T47D (cell line): ENCODE data around the gene GJC1.

ENCODE experiments used
- DNase-seq, 2 experiments: peaks; one replicate each; pipeline versions ENCODE4 v3.0.0 to v3.0.0-alpha.2; 2011 to 2012; ENCODE audit warnings: low read depth in 1 of 2, low spot score in 1 of 2
- JUND ChIP-seq: IDR thresholded peaks from 2 replicates; pipeline ENCODE4 v1.6.1; 2012; ENCODE audit warnings: low read depth
- in situ Hi-C: cut with HindIII; loops from 2 replicates; pipeline ENCODE4 v1.10.0; 2016; ENCODE audit warnings: low sequenced_read_pairs, low pct_unique_long_range_greater_than_20kb

Gene GJC1

GRCh38 chr17:44792276-44792675, 37.8 kb downstream of the GJC1 start:
- in situ Hi-C loops = no loop called here
- no peak for DNase-seq
- TF ChIP-seq JUND = no peak

DNA sequence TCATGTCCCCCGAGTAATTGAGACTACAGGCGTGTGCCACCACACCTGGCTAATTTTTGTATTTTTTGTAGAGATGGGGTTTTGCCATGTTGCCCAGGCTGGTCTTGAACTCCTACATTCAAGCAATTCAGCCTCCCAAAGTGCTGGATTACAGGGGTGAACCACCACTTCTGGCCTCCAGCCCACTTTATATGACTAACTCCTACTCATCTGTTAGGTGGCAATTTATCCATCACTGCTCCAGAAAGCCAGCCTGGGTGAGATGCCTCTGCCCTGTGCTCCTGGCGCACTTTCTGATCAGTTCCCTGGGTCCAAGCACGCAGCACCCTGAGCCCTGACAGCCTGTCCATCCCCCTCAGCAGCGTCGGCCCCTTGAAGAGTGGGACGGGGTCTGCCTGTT, 41.9 kb downstream of the GJC1 start:
- DNase-seq = no peak
- in situ Hi-C loops = no loop called here
- TF ChIP-seq JUND = no peak

- in situ Hi-C loops = no loop called here
- no peak for DNase-seq
- TF ChIP-seq JUND = no peak
Measured at GRCh38 chr17:44787271-44787940, 42.7 kb downstream of the GJC1 start.

DNA sequence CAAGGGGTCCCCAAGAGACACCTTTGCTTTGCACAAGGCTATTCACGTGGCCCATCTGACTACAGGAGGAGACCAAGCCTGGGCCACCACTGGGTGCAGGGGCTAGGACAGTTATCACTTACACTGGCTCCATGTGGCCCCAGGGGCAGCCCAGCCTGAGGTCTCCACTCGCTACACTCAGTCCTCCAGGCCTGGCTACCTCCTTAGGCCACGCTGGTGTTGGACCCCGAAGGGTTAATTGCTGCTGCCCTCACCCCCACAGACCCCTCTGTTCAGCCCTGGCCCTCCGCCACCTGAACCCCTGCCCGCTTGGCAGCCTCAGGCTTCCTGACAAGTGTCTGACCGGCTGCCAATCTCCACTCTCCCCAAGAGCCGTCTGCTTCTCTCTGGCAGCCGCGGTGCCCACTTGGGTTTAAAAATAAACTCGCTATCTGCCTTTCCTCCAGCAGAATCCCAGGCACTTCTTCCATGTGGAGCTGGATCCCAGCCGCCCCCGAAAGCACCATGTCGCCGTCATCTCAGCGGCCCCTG, 43.5 kb downstream of the GJC1 start:
- no peak for TF ChIP-seq JUND
- in situ Hi-C loops = no loop called here
- no peak for DNase-seq

DNA sequence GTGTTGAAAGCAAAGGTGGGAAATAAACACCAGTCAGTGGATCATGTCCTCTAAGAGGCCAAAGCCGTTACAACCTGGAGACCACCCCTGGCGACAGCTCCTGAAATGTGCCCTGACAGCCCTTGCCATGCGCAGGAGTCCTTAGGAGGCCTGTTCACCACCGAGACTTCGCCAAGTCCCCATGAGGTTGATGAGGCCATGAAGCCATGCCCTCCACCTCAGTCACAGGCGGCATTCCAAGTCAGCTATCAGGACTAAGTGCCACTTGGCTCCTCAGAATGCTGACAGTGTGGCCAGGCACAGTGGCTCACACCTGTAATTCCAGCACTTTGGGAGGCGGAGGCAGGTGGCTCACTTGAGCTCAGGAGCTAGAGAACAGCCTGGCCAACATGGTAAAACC, 44.2 kb downstream of the GJC1 start:
- no peak for DNase-seq
- no peak for TF ChIP-seq JUND
- in situ Hi-C loops = no loop called here

- in situ Hi-C loops = no loop called here
- DNase-seq = no peak
- no peak for TF ChIP-seq JUND
Measured at GRCh38 chr17:44782326-44782850, 47.7 kb downstream of the GJC1 start.

DNA sequence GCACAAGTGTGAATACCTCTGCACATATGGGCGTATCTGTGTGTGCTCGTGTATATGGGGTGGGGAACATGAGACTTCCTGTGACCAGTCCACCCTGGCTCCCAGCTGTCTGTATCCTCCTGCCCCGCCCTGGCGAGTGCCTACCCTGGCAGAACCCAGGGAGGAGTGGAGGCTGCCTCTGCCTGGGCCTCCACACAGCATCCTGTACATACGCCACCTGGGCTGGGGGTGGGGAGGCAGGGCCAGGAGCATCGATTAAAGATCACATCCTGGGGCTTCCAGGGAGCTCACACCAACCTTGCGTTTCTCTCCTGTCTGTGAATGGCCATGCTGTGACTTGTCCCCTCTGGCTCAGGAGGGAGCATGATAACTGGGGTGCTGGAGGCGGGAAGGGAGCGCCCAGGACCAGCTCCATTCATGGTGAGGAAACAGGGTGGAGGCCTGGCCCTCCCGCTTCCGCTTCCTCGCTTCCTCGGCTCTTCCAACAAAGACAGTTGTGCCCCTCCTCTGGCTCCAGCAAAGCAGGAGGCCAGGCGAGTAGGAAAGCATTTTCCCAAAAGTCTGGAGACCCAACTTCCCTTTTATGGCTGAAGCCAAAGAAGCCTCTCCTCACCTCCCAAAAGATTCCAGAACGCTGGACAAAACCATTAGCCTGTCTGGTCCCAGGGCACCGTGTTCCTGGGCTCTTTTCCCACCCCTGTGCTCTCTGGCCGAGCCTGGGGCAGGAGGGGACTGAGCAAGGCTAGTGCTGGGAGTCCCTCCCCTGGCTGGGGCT, 48.3 kb downstream of the GJC1 start:
- no peak for TF ChIP-seq JUND
- no peak for DNase-seq
- in situ Hi-C loops = no loop called here

DNA sequence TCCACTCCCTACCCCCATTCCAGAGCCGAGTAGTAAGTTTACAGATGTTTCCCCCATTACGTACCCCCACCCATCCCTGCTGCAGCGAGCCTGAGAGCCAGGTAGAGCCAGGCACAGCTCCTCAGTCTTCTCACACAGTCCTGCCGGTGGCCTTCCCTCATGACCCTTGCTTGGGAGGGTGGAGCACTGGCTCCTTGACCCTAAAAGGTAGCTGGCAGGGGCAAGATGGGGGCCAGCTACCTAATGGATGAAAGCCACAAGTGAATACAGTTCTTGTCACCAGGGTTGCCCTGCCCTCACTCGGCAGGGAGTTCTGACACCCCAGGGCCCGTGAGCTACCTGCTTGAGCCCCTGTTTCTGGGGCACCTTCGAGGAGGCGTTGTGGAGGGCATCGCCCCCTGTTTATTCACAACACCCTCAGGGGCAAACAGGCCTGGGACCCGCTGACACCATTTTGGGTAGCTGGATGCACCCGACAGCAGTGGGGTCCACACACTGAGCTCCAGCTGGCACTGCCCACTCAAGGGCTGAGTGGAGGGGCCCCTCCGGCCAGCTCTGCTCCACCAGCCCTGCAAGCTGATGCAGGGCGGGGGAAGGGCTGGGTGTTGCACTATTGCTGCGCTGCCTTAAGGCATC, 49.1 kb downstream of the GJC1 start:
- TF ChIP-seq JUND = no peak
- in situ Hi-C loops = no loop called here
- DNase-seq = no peak

DNA sequence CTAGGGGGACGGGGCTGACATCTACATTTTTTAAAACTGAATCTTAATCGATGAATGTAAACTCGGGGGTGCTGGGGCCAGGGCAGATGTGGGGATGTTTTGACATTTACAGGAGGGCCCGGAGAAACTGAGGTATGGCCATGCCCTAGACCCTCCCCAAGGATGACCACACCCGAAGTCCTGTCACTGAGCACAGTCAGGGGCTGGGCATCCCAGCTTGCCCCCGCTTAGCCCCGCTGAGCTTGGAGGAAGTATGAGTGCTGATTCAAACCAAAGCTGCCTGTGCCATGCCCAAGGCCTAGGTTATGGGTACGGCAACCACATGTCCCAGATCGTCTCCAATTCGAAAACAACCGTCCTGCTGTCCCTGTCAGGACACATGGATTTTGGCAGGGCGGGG, 49.9 kb downstream of the GJC1 start:
- no peak for DNase-seq
- TF ChIP-seq JUND = no peak
- in situ Hi-C loops = no loop called here

DNA sequence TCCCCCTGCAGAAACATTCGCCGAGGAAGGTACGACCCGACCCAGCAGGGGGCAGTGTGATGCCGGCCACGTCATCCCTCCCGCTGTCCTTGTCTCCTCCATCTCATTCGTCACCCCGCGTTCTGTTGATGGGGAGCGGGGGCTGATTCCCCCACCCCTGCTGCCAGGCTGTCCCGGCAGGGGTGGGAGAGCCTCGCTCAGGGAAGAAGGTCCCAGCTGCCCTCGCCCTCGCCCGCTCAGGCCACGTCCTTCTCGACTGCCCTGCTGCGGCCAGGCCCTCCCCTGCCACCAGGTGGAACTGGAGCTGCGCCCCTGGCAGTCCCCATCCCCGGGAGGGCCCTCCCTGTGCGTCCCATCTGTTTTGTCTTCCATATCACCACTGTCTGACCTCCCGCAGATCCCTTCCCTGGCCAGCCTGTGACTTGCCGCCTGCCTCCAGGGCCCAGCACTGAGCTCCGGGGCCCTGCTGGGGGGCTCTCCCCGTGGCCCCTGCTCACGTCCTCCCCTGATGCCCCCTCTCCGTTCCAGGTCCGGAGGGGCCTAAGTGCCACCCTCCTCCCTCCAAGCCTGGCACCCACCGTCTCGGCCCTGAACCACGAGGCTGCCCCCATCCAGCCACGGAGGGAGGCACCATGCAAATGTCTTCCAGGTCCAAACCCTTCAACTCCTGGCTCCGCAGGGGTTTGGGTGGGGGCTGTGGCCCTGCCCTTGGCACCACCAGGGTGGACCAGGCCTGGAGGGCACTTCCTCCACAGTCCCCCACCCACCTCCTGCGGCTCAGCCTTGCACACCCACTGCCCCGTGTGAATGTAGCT, 50.7 kb downstream of the GJC1 start:
- peak; percentile 82 to 87 for DNase-seq
- in situ Hi-C loops = no loop called here
- no peak for TF ChIP-seq JUND

GRCh38 chr17:44778656-44779210, 51.4 kb downstream of the GJC1 start:
- no peak for DNase-seq
- in situ Hi-C loops = no loop called here

More at GRCh38 chr17:44778656-44779210, 51.4 kb downstream of the GJC1 start:
- TF ChIP-seq JUND = no peak
